Suprapubic skin (tissue), 4 donors: ENCODE measurements around the gene KL. TPM values are rescaled to one million over a fixed set of nuclear protein-coding genes. Genes with fewer than 3 reads are reported as not detected.

ENCODE experiments used
- DNase-seq, 2 donors: peaks; one replicate each; pipeline ENCODE4 v3.0.0-alpha.2; 2019; ENCODE audit warnings: low spot score in 2 of 2
- H3K27ac ChIP-seq: fragments of 200-600 bp; sonication (generic); one replicate; pipeline ENCODE4 v1.5.1; 2019
- H3K27me3 ChIP-seq: fragments of 200-600 bp; sonication (generic); one replicate; pipeline ENCODE4 v1.5.1; 2019
- H3K36me3 ChIP-seq: fragments of 200-600 bp; sonication (generic); one replicate; pipeline ENCODE4 v1.5.1; 2019
- H3K4me1 ChIP-seq: fragments of 200-600 bp; sonication (generic); one replicate; pipeline ENCODE4 v1.5.1; 2019
- H3K4me3 ChIP-seq: fragments of 200-600 bp; sonication (generic); one replicate; pipeline ENCODE4 v1.5.1; 2019; ENCODE audit warnings: mild to moderate bottlenecking
- H3K9me3 ChIP-seq: fragments of 200-600 bp; sonication (generic); one replicate; pipeline ENCODE4 v1.5.1; 2019
- EP300 ChIP-seq: sonication (generic); formaldehyde crosslinking; IDR thresholded peaks from one replicate; pipeline ENCODE4 v1.6.1; 2017; ENCODE audit warnings: antibody characterized with exemption
- POLR2A ChIP-seq, 2 donors: fragments of 450-650 bp; IDR thresholded peaks; one replicate each; pipeline ENCODE4 v1.6.1; 2017; ENCODE audit warnings: antibody characterized with exemption in 2 of 2, mild to moderate bottlenecking in 2 of 2, moderate library complexity in 2 of 2
- POLR2AphosphoS5 ChIP-seq, 3 donors: sonication (generic); formaldehyde crosslinking; IDR thresholded peaks; one replicate each; pipeline ENCODE4 v1.6.1; 2017; ENCODE audit warnings: antibody characterized with exemption in 3 of 3
- WGBS: methylation state at CpG from one replicate; pipeline ENCODE4 v1.1.5; 2018; 5-methylcytosine and 5-hydroxymethylcytosine counted together
- total RNA-seq, 4 donors: library from RNA; depleted of rRNA; stranded (reverse); fragments of >200 nt; gene quantifications; one replicate each; pipeline ENCODE4 v1.1.0, GENCODE V29; 2016
- TF ChIP-seq, protein P1 (sequence below), 2 donors: fragments of 200-600 bp in 1 of 2; fragments of 450-650 bp in 1 of 2; sonication (generic) in 1 of 2; IDR thresholded peaks; one replicate each; pipeline ENCODE4 v1.5.1; 2016 to 2019; ENCODE audit warnings: antibody characterized with exemption in 2 of 2, mild to moderate bottlenecking in 1 of 2, moderate library complexity in 1 of 2

Gene KL
- total RNA-seq, 4 donors from 2014 or later: 0.95 to 1.6 (median 1.6) TPM

- Histone ChIP-seq H3K27me3 (no peaks in the 10 kb centered on the region), H3K27ac (no peak overlapping the region), H3K36me3 (no peaks in the 10 kb centered on the region), H3K4me1 (peaks cover 5% of the 10 kb centered on the region), H3K4me3 (no peak overlapping the region), H3K9me3 (peaks cover 7% of the 10 kb centered on the region)
- no peak for DNase-seq
- 19% methylated on average over 5 of the region's 5 CpGs for WGBS
- TF ChIP-seq POLR2A (IDR thresholded peaks at IDR 0.05): no peak
- TF ChIP-seq, protein P1, sequence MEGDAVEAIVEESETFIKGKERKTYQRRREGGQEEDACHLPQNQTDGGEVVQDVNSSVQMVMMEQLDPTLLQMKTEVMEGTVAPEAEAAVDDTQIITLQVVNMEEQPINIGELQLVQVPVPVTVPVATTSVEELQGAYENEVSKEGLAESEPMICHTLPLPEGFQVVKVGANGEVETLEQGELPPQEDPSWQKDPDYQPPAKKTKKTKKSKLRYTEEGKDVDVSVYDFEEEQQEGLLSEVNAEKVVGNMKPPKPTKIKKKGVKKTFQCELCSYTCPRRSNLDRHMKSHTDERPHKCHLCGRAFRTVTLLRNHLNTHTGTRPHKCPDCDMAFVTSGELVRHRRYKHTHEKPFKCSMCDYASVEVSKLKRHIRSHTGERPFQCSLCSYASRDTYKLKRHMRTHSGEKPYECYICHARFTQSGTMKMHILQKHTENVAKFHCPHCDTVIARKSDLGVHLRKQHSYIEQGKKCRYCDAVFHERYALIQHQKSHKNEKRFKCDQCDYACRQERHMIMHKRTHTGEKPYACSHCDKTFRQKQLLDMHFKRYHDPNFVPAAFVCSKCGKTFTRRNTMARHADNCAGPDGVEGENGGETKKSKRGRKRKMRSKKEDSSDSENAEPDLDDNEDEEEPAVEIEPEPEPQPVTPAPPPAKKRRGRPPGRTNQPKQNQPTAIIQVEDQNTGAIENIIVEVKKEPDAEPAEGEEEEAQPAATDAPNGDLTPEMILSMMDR (IDR thresholded peaks at IDR 0.05): no peak
- TF ChIP-seq POLR2AphosphoS5 (IDR thresholded peaks at IDR 0.05): no peak
- no peak for TF ChIP-seq EP300
Measured at GRCh38 chr13:33008946-33009722, 7.1 kb upstream of the KL start.

- H3K27ac ChIP-seq: no peak overlapping the region
- H3K27me3 ChIP-seq: peaks cover 7% of the 10 kb centered on the region
- peaks cover 11% of the 10 kb centered on the region for H3K4me1 ChIP-seq
- DNase-seq: no peak
- H3K36me3 ChIP-seq: no peaks in the 10 kb centered on the region
- WGBS: 72% methylated on average over 5 of the region's 5 CpGs
- H3K4me3 ChIP-seq: no peak overlapping the region
- no peak for TF ChIP-seq POLR2A (IDR thresholded peaks at IDR 0.05)
- TF ChIP-seq EP300: no peak
- no peak for TF ChIP-seq POLR2AphosphoS5 (IDR thresholded peaks at IDR 0.05)
- TF ChIP-seq, protein P1 (IDR thresholded peaks at IDR 0.05): no peak
- H3K9me3 ChIP-seq: peaks cover 7% of the 10 kb centered on the region
Measured at GRCh38 chr13:33011828-33012470, 4.3 kb upstream of the KL start.

GRCh38 chr13:33014291-33014690 is 1.9 kb upstream of the KL start:
- Histone ChIP-seq H3K4me3 (no peak overlapping the region), H3K27ac (no peak overlapping the region), H3K36me3 (no peaks in the 10 kb centered on the region), H3K4me1 (peaks cover 15% of the 10 kb centered on the region), H3K27me3 (peaks cover 7% of the 10 kb centered on the region), H3K9me3 (no peaks in the 10 kb centered on the region)
- TF ChIP-seq, protein P1 (IDR thresholded peaks at IDR 0.05): no peak
- TF ChIP-seq POLR2A (IDR thresholded peaks at IDR 0.05) (no peak), EP300 (no peak), POLR2AphosphoS5 (IDR thresholded peaks at IDR 0.05) (no peak)
- 65% methylated on average over 4 of the region's 4 CpGs for WGBS
- DNase-seq: no peak

GRCh38 chr13:33015241-33015668 is 968 bp upstream of the KL start:
- DNase-seq: no peak
- H3K4me3 ChIP-seq: peak overlapping the region; percentile 59

More at GRCh38 chr13:33015241-33015668, 968 bp upstream of the KL start:
- Histone ChIP-seq H3K36me3 (no peaks in the 10 kb centered on the region), H3K9me3 (no peaks in the 10 kb centered on the region), H3K27me3 (peaks cover 7% of the 10 kb centered on the region), H3K27ac (peak overlapping the region; percentile 40), H3K4me1 (peaks cover 15% of the 10 kb centered on the region)
- TF ChIP-seq POLR2AphosphoS5 (IDR thresholded peaks at IDR 0.05) (no peak), POLR2A (IDR thresholded peaks at IDR 0.05) (no peak), EP300 (no peak)
- TF ChIP-seq, protein P1 (IDR thresholded peaks at IDR 0.05): no peak
- 64% methylated on average over 8 of the region's 8 CpGs for WGBS
